Endometrial microvascular endothelial cells (primary cell): ENCODE measurements around the gene SUPT3H. TPM values are rescaled to one million over a fixed set of nuclear protein-coding genes. Genes with fewer than 3 reads are reported as not detected.

Experiments
- in situ Hi-C: cut with HindIII; loops from 2 replicates; pipeline ENCODE4 v1.10.0; 2017; ENCODE audit warnings: low sequenced_read_pairs, low pct_unique_long_range_greater_than_20kb; ENCODE audit errors: inconsistent ontology term
- total RNA-seq: library from RNA; depleted of rRNA; stranded (reverse); fragments of >200 nt; gene quantifications from one replicate; pipeline ENCODE4 v1.2.3, GENCODE V29; 2015; ENCODE audit errors: inconsistent ontology term

SUPT3H gene
- total RNA-seq, 1 donor from 2014 or later, result 6.6 TPM

DNA sequence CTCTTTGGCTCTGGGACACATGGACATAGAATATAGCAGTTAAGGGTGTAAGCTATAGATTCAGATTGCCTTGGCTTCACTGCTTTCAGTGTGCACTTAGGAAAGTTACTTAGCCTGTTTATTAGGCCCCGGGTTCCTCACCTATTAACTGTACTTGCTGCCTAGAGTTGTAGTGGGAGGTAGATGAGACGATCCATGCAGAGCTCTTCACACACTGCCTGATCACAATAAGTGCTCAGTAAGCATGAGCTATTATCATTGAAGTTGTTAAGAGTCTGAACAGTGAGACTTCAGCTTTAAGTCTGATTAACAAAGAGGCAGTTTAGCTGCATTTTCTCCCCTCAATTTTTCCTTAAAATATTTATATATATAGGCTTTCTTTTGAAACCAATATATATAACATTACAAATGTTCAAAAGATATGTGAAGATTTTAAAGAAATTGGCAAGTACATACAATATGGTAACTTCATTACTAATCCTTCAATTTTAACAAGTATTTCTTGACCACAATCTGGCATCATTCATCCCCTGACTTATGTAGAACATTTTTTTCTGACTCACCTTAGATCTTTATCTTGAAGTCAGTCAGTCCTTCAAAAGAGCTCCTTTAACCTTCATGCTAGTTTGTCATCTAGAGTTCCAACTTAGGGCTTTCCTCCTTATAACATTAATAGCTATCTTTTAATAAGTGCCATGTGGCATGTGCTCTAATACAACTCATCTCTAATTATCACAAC, 20.5 kb upstream of the SUPT3H start:
- in situ Hi-C loops, result loop anchor here (10.0 kb wide), 1 partner anchor 743 kb away; no protein-coding TSS in a partner anchor

- in situ Hi-C loops, result loop anchor here (10.0 kb wide), 1 partner anchor 740 kb away; no protein-coding TSS in a partner anchor
Measured at GRCh38 chr6:45394586-45395095, 16.9 kb upstream of the SUPT3H start.

DNA sequence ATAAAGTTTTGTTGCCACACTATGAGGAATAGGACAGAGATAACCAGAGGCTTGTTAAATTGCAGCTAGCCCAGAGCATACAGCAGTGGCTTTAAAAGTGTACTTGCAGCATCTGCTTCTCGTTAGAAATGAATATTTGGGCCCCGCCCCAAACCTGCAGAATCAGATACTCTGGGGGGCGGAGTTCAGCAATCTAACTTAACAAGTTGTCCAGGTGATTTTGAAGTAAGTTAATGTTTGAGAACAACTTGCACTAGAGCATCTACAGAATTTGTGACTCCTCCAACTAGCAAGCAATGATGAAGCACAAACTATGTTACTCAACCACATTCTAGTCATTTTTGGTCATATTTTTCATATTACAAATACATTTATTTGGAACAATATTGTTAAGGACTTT, 10.6 kb upstream of the SUPT3H start:
- in situ Hi-C loops, result no loop called here

GRCh38 chr6:45387236-45387635, 9.5 kb upstream of the SUPT3H start:
- in situ Hi-C loops, result no loop called here

- in situ Hi-C loops, result no loop called here
Measured at GRCh38 chr6:45386501-45386900, 8.8 kb upstream of the SUPT3H start.

DNA sequence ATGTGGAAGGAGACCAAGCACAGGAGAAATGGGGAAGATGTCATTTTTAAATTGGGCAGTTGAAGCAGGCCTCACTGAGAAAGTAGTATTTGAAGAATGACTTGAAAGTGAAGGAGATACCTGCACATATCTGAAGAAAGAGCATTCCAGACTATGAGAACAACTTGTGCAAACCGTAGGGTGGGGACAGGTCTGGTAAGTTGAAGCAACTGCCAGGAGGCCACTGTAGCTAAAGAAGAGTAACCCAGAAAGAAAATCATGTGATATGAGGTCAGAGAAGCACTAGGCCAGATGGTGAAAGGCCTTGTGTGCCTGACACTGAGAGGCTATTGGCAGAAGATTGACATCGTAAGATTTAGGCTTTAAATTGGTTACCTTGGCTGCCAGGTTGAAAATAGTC, 4.7 kb upstream of the SUPT3H start:
- in situ Hi-C loops, result no loop called here

- in situ Hi-C loops, result no loop called here
Measured at GRCh38 chr6:45378334-45378926, 696 bp upstream of the SUPT3H start.

GRCh38 chr6:45377043-45377553, 636 bp downstream of the SUPT3H start:
- in situ Hi-C loops, result no loop called here

DNA sequence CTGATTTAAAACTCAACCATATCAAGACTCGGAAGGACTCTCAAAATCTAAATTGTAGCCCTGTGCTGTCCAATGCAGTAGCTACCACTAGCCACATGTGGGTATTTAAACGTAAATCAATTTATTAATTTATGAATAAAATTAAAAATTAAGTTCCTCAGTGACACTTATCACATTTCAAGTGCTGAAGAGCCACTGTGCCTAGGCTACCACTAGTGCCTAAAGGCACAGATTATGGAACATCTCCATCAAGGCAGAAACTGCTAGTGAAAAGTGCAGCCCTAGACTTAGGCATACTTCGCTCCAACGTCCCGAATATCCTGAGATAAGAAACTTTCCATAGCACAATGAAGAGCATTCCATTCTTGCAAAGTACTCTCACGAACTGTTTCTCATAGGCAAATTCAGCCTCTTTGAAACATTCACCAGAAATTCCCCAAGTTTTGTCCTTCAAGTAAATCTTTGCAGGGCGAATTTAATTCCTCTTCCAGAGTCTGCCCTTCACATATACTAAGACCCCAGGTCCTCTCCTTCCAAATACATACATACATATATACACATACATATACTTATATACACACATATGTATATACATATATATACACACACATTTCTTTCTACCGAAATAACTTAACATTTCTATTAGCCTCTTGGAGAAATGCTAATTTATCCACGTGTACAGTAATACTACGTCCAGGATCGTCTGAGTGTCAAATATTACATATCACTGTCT, 1.3 kb downstream of the SUPT3H start:
- in situ Hi-C loops, result no loop called here

DNA sequence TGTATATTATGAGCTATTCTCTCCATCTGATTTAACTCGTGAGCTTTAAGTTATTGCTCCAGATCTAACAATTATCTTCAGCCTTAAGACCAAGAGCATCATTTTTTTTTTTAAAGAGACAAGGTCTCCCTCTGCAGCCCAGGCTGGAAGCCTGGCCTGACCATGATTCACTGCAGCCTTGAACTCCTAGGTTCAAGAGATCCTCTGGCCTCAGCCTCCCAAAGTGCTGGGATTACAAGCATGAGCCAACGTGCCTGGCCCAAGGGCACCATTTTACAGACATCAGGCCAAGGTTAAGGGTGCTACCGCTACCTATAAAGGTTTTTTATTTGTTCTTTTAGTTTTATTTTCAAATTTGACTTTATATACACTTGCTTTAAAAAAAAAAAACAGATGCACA, 2.3 kb downstream of the SUPT3H start:
- in situ Hi-C loops, result no loop called here

GRCh38 chr6:45371924-45372573, 5.7 kb downstream of the SUPT3H start:
- in situ Hi-C loops, result no loop called here

GRCh38 chr6:45369870-45370269, 7.9 kb downstream of the SUPT3H start:
- in situ Hi-C loops, result no loop called here

DNA sequence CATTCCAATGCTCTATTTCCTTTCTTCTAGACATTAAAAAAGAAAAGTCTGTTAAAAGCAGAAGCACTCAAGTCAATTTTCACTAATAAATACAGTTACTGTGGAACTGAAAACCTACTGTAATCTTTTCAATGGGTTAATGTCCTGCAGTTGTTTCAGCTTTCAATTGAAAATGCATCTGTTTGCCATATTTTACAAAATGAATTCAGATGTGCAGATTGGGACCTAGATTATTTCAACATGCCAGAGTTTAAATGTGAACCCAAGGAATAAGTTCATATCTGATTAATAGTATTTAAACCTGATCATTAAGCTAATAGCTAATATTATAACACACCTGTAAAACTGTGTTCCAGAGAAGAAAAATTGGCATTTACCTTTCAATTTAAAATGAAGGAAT, 9.7 kb downstream of the SUPT3H start:
- in situ Hi-C loops, result no loop called here

DNA sequence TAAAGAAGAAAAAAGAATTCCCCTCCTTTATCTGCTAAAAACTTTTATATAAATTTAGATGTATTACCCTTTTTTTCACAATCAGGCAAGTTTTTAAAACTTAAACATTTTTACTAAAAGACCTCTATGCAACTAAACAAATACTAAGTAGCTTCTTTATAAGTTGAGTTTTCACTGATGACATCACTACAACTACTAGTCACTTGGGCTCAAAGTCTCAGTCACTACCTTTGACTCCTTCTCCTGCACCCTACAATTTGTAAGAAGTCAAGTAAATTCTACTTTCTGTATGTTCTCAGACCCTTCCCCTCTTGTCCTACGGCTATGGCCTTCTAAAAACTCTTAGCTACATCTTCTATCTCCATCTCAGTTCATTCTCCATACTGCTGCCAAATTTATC, 11.2 kb downstream of the SUPT3H start:
- in situ Hi-C loops, result no loop called here

GRCh38 chr6:45365036-45365435, 12.7 kb downstream of the SUPT3H start:
- in situ Hi-C loops, result no loop called here

DNA sequence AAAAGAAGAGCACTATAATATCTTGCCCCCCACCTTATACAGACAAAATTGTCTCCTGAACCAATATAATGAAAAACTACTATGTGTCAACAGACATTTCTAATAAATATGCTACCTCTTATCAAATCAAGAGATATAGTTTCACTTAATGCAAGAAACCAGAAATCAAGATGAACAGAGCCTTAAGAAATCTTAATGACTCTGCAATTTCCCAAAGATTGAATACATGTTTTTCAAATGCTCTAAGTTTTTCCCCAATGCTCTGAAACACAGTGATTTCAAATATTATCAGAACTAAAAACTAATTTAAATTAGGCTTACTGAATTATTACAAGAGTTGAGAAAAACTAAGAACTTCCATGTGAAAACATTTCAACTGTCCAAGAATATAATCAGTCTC, 13.3 kb downstream of the SUPT3H start:
- in situ Hi-C loops, result no loop called here

DNA sequence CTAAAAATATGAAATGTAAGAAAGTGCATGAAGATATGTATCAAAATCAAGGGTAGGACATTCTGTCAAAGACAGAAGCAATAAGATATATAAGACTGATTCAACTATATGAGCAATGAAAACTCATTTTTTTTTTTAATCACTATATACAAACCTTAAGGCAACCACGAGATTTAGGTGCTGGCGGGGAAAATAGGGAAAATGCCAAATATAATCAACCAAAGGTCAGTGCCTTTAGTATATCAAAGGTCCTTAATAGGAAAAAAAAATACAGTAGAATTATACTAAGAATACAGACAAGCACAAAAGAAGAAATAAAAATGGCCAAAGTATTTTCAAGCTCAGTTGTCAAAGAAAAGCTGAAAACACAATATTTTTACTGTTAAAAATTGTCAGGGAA, 24.1 kb downstream of the SUPT3H start:
- in situ Hi-C loops, result no loop called here

- in situ Hi-C loops, result no loop called here
Measured at GRCh38 chr6:45351667-45352066, 26.1 kb downstream of the SUPT3H start.

DNA sequence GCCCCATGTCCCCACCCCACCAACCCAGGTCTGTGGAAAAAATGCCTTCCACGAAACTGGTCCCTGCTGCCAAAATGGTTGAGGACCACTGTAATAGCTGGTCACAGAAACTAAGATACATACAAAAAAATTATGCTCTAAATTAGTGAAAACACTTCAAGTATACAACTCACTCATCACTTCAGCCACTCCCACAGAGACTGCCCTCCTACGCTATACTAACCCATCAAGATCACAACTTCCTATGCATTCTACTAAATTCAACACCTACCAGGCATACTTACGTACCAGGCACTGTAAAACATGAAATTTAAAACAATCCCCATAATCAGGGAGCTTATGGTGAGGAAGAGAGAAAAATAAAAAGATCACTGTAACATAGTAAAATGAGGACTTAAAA, 26.7 kb downstream of the SUPT3H start:
- in situ Hi-C loops, result no loop called here
